Activated CD4-positive, alpha-beta T cell treated with anti-CD3 and anti-CD28 coated beads, Interleukin-2, amount 50 U/mL, for 48 hours (primary cell): Measurements from ENCODE around the gene C3orf22.

Experiments
- DNase-seq, 2 experiments: peaks; one replicate each; pipeline ENCODE4 v3.0.0-alpha.2; 2020

The C3orf22 gene

DNA sequence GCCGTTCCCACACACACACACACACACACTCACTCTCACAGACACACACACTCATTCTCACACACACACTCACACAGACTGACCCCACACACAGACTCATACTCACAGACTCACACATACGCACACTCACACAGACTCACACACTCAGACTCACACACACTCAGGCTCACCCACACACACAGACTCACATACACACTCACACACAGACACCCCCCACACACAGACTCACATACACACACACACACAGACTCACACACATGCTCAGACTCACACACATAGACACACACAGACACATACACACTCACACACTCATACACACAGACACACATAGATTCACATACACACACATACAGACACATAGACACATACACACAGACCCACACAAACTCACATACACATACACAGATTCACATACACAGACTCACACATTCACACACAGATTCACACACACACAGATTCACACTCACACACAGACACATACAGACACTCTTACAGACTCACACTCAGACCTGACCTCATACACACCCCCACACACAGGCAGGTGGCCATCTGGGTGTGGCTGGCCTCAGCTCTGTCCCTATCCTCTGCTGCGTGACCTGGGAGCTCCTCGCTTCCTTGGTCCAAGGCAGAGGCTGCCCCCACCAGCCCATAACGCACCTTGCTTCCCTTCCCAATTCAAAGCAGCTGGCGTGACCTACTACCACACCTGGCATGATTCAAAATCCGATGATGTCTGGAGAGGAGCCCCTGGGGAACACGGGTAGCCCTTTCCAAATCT, 1.9 kb downstream of the C3orf22 start:
- no peak for DNase-seq

DNA sequence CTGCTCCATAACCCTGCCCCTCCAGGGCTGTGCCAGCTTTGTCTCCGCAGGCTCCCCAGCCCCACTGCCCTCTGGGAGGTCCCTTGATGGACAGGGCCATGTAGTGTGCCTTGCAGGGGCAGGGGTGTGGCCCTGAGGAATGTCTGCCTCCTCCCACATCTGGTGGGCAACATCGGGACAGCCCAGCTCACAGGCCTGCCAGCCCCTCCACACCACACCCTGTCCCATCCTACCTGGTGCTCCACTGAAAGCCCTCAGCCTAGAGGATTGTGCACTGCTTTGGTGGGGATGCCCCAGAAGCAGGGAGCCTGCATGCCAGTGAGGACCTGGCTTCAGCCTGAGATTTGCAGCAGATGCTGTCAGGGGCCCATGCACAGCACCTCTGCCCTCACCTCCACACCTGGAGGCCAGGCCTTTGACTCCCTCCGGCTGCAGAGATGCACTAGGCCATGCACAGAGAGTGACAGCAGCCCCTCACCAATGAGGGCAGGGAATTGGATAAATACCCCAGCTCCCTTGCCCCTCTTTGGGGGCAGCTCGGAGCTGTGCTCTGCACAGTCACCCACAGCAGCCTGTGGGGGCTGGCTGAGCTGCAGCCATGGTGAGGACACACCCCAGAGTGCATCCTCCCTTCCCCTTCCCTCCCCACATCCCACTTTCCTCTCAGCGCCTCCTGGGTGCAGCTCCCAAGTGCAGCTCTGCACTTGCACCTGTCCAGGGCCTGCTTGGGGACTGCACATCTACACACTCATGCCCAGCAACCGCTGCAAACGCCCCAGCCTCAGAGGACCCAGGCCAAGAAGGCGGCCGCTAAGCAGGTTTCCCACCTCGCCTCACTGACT, 2.7 kb downstream of the C3orf22 start:
- no peak for DNase-seq

DNA sequence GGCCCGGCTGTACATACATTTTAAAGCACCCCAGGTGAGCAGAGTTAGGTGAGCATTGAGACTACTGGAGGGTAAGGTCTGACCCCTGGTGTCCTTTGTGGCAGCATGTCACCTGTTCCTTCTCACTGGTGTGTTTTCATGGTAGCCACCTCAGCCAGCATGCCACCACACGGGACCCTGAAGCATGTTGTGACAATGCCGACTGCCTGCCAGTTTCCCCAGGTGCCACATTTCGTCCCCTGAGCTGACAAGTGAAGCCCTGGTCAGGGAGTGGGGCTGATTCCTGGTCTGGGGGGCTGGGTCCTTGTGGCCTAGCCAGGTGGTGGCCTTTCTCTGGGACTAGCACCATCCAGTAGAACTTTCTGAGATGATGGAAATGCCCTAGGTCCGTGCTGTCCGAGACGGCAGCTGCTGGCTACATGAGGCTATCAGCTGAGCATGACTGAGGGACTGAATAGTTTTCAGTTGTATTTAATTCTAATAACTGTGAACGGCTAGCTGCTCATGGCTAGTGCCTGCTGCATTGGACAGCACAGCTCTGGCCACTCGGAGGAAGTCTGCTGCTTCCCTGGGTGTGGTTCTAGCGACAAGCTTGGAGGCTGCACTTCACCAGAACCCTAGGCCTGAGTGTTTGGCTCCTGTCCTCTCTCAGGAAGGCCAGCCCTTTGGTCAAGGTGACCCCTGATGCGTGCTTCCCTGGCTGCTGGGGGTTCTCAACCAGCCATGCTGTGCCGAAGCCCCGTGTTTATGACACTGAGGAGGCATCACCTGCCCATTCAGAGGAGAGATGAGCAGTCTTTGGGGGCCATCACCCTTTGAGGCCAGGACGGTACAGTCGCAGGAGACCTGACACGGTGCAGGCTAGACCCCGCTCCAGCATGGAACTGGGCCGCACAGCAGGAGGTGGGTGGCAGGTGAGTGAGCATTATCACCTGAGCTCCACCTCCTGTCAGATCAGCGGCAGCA, 3.9 kb downstream of the C3orf22 start:
- no peak for DNase-seq

DNA sequence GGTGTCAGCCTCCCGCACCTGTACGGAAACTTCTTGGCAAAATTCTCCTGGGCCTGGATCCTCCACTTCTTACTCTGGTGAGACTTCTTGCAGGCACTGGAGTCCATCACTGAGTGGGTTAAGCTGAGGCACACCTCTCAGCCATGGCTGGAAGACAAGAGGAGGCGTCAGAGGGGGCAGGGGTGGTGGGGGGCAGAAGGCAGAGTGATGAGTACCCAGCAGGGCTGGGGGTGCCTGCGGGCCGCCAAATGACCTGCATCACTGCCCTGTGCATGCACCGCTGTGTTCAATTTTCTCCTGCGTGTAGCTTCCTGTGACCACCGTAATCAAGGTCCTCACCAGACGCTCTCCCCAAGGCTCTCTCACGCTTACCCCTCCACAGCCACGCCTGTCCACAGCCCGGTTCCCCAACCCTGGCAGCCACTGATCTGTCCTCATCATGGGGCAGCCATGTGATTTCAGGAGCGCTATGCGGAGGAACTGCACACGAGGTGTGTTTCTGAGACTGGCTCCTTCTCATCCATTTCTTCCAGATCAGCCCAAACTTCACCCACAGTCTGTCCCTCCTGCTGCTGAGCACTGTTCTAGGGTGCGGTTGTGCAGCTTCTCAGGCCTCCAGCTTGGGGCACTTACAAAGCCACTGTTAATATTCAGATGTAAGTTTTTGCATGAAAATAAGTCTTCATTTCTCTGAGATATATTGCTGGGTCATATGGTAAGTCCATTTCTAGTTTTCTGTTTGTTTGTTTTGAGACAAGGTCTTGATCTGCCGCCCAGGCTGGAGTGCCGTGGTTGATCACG, 5.2 kb downstream of the C3orf22 start:
- DNase-seq, result no peak

DNA sequence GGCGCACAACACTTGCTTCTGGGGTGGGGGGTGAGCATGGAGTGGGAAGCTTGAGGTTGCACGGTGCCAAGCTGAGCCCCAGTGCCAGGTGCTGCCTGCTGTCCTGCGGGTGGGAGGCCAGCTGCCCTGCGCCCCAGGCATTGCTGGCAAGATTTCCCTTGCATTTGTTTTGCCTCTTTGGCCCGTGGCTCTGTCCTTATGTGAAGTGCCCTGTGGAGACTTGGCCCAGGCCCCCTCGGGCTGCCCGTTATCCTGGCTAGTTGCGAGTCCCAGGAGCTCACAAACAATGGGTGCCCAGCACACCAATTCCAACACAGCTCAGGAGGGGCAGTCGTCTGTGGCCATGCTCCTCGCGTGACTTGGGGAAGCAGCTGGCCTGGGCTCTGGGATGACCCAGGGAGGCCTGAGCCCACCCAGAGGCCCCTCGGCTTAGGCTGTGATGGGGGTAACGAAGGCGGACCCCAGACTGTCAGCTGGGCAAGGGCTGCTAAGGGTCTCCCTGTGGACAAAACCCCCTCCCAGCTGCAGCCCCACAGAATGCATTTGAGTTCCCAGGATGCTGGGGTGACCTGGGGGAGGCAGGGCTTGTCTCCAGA, 5.9 kb downstream of the C3orf22 start:
- DNase-seq, result no peak

DNA sequence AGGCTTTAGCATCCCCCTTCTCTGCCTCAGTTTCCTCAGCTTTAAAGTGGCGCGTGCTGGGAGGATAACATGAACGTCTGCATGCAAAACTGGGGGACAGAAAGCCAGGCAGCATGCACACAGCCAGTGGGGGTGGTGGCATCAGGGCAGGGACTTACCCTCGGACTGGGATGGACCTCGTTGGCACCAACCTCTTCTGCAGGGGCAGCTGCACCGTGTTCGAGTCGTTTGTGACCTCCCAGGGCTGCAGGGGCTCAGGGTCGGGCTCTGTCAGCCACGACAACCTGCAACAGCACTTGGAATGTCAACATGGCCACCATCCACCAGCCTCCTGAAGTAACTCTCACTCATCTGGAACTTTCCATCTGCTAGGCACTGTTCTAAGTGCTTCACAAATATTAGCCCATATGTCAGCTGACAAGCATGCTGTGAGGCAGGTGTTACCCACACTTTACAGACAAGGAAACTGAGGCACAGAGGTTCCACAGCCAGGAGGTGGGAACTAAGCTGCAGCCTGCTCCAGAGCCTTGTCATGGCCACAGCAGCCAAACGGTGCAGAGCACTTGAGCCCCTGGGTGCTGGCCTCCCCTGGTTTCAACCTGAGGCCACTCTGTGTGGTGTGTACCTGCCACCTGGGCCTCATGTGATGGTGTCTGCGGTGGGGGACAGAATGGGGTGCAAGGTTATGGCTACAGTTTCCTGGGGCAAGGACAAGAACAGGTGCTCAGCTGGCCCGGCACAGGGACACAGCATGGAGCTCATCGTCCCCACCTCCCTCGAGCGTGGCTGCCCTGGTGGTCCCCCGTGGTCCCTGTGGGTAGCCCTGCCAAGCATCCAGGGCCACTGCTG, 6.7 kb downstream of the C3orf22 start:
- DNase-seq, result no peak

DNA sequence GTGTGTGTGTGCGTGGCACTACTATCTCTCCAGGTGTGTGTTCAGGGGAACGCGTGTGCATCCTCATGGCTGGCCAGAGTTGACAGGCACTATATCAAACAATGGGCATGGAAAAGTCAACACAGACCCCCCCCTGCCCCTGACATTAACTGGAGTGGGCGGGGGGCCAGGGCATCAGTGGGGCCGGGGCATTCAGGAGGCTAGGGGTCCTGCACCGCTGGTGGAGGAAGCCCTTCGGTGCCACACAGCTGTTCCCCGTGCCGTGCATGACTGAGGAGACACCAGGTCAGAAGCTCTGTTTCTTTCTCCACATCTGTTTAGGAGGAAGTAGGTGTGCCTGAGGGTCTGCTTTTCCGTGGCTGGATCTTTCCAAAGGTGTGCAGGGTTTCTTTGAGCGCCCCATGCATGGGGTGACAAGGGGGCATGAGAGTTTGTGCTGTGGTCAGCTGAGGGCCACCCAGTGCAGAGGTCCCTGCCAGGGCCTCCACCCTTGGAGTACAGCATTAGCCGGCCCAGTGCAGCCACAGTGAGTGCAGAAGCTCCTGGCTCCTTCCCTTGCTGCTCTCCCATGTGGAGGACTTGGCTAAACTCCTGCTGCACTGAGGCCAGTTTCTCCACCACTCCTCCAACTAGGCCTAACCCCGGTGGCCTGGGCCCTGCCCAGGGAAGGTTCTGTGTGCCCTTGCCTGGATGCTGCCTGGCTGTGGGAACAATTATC, 7.5 kb downstream of the C3orf22 start:
- no peak for DNase-seq

DNA sequence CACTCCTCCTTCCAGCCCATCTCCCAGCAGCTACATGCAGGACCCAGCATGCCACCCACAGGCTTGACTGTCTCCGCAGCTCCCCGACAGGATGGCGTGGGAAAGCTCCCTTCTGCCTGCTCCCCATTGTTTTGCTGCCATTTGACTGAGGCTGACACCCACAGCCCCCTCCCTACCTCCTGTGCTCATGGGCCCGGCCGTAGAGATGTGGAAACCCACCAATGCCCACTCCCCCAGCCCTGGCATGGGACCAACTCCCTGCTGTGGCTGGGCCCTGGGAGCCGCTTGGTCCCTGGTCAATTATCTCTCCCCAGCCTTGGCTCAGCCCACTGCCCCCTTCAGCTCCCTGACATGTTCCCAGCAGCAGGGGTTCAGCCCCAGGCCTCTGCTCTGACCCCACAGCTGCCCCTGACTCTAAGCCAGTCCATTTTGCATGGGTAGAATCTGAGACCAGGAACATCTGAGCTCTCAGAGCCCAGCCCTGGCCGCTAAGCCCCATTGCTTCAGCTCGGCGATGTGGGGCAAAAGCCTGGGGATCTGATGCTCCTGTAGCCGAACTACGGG, 8.2 kb downstream of the C3orf22 start:
- DNase-seq, result no peak

DNA sequence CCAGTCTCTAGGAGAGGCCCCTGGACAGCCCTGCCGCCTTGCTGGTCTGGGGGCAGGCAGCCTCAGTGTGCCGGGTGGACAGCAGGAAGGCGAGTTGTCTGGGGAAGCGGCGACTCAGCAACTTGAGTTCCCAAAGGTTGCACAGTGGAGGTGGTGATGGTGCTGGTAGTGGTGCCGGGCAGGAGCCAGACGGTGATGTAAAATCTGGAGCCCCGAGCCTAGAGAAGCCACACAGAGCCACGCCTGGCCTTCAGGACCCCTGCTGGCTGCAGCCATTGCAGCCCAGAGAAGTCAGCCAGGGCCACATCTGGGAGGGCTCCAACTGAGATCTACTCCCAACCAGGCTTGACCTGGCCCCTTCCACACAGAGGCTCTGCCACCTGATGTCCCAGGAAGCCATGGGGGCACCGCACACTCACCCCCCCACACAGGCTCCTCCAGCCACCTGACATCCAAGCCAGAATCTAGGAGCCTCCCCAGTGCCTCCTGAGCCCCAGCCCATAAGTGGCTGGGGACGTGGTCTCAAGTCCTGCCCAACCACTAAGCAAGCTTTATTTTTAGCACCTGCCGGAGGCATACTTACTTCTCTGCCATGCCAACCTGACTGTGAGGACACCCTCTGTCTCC, 8.8 kb downstream of the C3orf22 start:
- DNase-seq, result no peak

DNA sequence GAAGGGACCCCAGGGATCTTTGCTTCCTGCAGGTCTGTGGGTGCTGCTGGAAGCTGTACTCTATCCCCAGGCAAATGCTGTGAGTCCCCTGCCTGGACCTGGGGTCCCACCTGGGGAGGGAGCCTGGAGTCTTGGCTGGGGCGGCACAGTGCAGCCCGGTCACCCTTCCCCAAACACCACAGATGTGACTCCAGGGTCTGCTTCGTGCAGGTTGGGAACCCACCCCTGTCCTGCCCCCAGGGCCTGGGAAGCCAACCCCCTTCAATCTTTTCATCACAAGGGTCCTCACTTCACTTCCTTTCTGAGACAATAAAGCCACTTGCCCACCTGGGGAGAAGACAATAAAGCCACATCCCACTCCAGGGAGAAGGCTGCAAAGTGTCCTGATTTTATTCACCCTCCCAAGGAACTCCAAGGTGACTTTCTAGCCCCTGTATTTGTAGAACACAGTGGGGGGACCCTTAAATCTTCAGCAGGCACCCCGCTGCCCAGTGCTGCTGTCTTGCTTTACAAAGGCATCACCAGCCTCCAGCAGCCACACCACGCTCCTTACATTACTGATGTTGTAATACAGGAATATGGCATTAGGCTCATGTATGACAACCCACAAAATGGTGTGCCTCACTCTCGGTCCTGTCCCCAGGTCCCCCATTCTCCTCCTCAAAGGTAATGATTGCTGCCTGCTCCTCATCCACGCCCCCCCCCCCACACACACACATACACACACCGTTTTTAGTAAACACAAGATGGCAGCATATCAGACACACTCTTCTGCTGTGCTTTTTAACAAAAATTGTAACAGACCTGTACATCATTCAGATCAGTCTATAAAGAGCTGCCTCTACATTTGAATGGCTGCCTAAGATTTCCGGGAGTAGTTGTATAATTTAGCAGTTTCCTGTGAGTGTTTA, 9.9 kb downstream of the C3orf22 start:
- DNase-seq, result no peak

DNA sequence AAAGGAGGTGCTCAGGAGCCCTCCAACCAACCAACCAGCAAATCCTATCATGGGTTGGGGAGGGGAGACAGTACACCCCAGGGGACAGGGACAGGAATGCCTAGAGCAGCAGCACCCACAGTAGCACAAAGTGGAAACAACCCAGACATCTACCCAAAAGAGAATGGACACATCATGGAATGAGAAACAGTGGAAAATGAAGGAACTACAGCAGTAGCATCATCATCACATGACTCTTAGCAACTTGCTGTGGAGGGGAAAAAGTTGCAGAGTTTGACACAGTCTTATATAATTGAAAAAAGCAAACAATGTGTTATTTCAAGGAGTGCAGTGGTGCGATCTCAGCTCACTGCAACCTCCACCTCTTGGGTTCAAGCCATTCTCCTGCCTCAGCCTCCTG, 11.0 kb downstream of the C3orf22 start:
- DNase-seq, result no peak

DNA sequence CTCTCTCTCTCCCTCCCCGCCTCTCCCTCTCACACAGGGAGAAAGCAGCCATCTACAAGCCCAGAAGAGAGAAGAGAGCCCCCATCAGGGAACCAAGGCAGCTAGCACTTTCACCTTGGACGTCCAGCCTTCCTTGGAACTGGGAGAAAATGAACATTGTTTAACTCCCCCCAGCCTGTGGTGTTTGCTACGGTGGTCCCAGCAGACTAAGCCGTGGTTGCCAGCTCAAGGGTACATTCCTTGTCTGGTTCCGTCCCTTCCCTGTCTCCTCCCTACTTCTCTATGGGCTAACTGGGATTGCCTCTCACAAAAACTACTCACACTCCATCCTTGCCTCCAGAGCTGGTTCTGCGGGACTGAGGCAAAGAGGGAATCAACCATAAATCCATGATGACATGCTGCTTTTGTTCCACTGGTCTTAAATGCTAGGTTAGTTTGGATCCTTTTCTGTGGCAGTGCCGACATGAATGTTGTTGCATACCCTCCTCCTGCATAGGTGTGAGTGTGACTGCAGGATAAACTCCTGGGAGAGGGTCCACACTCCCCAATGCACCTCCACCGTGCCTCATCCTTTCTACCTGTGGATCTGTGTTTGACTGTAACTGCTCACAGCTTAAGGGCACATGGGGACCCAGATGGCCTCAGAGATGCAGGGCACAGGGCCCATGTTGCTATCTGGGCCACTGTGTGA, 12.0 kb downstream of the C3orf22 start:
- DNase-seq, result no peak

DNA sequence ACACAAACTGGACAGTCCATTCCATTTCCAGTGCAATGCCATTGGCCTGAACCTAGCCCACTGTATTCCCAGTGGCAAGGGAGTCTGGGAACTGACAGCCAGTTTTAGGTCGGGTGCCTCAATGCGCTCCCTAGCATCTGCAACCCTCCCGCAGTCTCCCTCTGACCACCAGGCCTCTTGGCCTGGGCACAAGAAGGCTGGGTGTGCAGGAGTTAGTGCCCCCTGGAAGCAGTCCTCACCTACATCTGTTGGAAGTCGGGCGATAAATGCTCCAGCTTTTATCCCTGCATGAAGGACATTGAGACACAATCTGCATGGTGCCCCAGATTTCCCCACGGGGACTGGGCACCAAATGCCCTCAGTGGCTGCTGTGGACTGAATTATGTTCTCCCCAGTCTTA, 12.7 kb downstream of the C3orf22 start:
- DNase-seq, result no peak

DNA sequence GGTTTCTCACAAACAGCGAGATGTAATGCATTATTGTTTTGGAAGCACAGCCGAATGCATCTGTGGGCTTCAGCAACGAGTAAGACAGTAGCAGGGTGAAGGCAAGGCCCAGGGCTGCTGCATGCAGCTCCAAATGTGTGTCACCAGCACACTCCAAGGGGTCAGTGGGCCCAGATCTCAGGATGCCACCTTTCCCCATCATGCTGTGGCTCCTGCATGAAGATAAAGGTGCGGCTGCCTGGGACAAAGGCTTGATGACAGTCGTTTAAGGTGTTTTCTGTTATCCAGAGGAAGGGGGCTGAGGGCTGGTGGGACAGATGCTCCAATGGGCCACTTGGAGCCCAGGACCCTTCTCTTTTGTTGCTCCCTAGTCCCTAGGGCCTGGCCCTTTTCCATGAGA, 13.2 kb downstream of the C3orf22 start:
- no peak for DNase-seq

DNA sequence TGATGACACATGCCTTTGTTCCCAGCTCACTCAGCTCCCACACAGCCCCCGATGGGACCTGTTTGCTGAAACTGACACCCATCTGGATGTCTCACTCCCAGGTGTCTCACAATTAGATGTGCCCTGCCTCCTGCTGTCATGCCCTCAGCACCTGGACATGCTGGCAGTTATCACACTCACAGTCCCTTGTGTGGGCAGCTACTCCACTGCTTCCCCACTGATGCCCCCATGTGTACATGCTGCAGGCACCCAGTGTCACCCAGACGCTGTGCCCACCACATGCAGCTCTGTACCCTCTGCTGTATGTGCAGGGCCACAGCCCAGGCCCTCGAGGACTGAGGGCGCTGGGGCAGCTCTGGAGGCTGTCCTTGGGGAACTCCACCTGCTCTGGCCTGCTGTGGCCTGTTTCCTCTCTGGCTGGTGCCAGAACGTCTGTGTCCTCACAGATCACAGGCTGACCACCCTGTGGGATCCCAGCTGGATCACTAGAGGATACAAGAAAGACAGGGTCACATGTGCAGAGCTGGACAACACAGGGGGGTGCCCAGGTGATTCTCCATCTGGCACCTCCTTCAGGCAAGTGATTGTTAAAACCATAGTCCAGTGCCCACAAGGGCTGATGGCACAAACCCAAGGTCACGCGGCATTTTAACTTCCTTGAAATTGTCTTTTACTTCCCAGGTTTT, 14.0 kb downstream of the C3orf22 start:
- no peak for DNase-seq

DNA sequence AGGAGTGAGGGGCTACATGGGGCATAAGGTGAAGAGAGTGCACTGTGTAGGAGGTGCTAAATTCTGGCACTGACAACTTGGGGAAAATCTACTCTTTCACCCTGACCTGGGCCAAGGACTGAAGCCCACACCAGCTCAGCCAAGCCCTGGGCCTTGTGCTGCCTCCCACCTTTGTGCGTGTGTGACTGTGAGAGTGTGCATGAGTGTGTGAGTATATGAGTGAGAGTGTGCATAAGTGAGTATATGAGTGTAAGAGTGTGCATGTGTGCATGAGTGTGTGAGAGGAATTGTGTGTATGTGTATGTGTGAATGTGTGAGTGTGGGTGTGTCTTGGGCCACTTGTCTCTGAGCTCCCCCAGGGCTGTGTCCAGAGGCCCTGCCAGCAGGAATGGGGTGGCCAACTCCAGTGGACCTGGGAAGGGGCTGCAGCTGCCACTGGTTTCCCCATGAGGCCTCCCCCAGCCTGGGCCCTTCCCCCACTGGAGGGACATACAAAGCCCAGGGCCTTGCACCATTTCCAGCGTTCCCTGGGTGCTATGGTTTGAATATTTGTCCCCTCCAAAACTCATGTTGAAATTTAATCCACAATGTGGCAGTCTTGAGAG, 15.2 kb downstream of the C3orf22 start:
- no peak for DNase-seq
